Globus pallidus (tissue), 1 donor: ENCODE data around the gene SMIM22.
A peak's percentile ranks its signal among the peaks of the same experiment; 100 is the strongest.

Experiments used
- DNase-seq: peaks from one replicate; pipeline ENCODE4 v3.0.0-alpha.2; 2015; ENCODE audit warnings: low spot score

SMIM22 gene, protein sequence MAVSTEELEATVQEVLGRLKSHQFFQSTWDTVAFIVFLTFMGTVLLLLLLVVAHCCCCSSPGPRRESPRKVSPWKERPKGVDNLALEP

DNA sequence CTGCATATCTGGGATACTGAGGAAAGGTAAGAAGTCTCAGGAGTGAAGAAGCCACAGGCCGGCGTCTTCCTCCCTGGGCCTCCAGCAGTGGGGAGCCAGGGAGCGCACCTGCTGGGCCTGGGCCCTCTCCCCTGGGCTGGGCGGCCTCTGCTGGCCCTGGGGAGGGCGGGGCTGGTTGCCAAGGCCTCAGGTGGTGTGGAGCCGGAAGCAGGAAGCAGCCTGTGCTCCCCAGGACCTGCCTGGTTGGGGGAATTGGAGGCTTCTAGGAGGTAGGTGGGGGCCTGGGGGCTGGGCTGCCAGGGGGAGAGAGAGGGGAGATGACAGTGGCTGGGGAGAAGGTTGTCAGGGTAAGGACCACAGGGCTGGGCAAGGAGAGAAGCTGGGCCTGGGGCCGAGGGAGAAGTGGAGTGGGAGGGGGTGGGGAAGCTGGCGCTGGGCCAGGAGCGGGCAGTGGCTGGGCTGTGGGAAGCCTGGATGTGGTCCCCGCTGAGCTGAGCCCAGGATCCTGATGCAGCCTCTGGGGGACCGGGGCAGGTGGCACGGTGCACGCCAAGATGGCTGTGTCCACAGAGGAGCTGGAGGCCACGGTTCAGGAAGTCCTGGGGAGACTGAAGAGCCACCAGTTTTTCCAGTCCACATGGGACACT is at the start of gene SMIM22:
TSS of gene SMIM22 (plus strand) at position 189 of the 647 bp plus-strand sequence. CDS start at position 555, 366 bp downstream.
- no peak for DNase-seq

DNA sequence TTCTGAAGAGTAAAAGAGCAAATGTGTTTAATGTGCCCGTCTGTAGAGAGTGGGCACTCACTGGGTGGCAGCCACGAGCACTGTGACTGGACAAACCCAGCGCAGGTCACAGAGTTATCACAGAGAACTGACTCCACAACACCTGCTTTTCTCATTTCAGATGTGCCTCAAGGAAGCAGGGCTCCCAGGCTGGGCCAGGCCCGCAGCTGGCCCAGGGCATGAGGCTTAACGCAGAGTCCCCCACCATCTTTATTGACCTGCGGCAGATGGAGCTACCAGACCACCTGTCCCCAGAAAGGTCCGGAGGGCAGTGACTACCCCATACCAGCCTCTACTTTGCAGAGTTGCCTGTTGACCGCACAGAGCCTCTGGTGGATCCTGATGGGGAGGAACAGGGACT is 49.0 kb upstream of the SMIM22 start:
- no peak for DNase-seq

DNA sequence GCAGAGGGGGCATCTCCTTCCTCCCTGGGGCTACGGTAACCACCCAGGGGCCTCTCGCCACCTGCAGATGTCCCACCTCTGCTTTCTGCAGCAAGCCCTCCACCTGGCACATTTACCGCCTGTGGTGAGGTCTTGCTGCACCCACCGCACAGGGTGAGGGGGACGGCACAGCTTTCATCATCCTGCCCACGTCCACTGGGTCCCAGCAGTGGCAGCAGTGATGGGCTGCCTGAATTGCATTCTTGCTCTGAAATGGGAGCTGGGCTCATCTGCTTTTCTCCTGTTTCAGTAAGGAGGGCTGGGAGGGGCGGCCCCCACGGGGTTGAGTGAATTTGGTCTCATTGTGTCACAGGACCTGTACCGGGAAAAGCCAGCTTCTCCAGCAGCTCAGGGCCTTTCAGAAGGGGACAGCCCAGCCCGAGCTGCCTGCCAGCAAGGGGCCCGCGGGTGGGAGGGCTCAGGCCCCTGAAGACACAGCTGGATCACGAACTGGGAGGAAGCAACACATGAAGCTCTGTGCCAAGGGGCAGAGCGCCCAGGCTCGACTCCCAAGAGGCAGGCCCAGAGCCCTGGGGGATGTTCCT is 48.1 kb upstream of the SMIM22 start:
- DNase-seq, result no peak

DNA sequence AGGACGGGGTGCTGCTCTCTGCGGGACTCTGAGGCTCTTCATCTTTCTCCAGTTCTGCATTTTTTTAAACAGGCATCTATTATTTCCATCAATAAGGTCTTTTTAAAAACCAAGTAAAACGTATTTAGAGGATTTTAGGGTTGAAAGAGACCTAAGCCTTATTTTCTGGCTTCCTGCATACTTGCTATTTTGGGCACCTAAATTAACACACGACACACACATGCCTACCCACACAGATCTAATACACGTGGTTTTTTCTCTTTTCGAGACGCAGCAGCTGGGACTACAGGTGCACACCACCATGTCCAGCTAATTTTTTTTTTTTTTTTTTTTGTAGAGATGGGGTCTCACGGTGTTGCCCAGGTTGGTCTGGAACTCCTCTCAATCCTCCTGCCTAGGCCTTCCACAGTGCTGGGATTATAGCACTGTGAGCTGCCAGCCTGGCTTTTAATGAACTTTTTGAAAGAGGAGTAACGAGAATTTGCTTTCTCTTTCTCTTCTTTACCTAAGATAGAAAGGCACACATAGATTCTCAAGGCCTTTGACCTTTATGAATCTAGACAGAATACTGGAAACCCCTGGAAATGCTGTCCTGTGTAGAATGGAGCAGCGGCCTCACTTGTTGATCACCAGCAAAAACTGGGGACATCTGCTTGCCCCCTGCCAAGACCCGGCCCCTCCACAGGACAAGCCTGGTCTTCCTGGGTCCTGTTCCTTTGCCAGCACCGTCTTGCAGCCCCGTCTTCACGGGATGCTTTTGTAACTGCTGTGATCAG is 47.1 kb upstream of the SMIM22 start:
- DNase-seq, result no peak

DNA sequence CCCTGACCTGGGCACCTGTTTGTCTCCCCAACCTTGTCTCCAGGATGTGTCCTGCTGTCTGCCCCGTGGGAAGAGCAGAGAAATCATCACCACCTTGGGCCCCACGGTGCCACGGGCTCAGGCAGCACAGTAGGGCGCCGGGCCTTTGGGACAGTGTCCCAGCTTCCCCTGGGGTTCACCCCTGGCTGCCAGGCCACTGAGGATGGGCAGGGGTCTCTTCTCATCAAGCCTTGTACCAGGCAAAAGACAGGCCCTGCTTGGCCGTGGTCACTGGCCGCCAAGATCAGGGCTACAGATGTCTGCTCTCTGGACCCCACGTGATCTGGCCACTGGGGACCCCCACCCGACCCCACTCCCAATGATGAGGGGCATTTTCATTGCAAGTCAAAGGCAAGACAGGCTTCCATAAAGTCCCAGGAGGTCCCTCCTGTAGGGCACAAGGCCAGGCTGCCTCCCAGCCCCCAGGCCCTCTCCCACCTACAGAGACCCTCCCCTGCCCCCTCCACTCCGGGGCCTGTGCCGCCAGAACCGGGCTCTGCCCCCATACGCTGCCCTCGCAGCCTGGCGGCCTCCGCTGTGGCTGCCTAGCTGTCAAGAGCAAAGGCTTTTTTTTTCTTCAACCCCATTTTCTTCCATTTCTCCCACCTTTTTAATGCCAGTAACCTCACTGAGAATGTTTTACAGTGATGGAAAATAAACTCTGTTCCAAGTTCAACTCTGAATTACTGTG is 46.3 kb upstream of the SMIM22 start:
- DNase-seq, result no peak

DNA sequence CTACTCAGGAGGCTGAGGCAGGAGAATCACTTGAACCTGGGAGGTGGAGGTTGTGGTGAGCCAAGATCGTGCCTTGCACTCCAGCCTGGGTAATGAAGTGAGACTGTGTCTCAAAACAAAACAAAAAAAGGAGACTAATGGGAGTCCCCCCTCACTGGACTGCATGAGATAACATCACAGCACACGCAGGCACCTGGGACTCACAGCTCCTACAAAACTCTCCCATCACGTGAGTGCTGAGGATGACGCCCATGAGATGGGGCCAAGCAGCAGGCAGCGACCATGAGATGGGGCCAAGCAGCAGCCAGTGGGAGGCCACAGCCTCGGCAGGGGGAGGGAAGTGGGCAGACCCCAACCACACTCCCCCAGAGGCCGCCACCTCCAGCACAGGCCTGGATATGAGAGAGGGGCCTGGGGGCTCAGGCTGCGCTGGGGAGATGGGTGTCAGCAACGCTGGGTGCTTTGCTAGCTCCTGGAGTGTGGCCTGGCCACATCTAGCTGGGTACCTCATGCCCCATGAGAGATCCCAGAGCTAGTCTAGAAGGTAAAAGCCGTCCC is 45.4 kb upstream of the SMIM22 start:
- DNase-seq, result no peak

DNA sequence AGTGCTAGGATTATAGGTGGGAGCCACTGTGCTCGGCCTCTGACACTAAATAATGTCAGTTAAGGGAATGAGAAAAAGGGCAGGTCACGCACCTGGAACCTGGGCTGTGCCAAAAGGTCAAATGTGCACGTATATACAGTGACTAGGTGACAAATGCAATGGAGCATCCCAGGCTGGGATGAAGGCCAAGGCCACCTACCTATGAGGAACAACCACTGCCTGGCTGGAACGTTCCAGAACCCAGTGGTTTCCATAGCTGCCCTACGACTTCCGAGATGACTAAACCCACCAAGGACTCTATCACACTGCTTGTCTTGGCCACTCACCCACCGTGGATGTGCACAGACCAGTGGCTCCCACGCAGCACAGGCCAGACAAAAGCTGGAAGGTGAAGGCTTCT is 44.3 kb upstream of the SMIM22 start:
- no peak for DNase-seq

DNA sequence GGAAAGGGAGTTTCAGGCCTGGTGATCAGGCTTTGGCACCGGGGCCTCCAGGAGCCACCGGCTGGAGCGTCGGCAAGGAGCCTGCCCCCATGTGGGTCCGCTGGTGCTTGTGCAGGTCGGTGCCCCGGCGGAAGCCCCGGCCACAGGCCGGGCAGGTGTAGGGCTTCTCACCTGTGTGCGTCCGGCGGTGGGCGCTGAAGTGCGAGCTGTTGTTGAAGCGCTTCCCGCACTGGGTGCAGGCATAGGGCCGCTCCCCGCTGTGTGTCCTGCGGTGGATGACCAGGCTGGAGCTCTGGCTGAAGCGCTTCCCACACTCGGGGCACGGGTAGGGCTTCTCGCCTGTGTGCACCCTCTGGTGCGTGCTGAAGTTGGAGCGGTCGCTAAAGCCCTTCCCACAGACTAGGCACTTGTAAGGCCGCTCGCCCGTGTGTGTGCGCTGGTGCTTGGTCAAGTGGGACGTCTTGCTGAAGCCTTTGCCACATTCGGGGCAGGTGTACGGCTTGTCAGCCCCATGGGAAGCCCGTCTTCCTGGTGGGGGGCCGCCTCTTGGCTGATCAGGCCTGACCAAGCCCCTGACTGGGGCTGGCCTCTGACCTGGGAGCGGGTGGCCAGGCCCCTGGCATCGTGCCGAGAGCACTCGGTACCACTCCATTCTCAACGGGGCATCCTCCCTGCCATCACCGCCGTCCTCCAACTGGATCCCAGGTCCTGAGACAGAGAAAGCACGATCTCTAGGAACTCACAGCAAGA is 42.6 kb upstream of the SMIM22 start:
- DNase-seq, result no peak

DNA sequence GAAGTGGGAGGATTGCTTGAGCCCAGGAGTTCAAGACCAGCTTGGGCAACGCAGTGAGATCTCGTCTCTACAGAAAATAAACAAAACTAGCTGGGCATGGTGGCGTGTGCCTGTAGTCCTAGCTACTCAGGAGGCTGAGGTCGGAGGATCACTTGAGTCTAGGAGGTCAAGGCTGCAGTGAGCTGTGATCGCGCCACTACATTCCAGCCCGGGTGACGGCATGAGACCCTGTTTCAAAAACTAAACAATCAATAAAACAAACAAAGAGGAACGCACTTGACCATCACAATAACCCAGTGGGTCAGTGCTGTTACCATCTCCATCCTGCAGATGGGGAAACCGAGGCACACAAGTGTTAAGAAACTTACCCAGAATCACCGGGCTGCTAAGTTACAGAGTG is 41.9 kb upstream of the SMIM22 start:
- DNase-seq, result no peak

DNA sequence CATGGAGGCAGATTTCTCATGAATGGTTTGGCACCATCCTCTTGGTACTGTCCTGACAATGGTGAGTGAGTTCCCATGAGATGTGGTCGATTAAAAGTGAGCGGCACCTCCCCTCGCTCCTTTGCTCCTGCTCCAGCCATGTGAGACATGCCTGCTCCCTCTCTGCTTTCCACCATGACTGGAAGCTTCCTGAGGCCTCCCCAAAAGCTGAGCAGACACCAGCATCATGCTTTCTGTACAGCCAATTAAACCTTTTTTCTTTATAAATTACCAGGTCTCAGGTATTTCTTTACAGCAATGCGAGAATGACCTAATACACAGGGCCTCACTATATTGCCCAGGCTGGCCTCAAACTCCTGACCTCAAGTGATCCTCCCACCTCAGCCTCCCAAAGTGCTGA is 40.3 kb upstream of the SMIM22 start:
- DNase-seq, result no peak

DNA sequence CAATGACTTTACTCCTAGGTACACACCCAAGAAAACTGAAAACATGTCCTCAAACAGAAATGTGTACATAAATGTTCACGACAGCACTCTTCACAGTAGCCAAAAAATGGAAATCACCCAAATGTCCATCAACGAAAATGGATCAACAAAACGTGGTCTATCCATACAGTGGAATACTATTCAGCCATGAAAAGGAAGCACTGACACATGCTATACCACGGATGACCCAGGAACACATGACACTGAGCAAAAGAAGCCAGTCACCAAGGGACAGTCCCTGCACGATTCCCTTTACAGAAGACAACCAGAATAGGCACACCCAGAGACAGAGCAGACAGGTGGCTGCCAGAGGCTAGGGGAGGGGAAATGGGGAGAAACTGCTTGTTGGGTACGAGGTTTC is 39.5 kb upstream of the SMIM22 start:
- DNase-seq, result no peak

DNA sequence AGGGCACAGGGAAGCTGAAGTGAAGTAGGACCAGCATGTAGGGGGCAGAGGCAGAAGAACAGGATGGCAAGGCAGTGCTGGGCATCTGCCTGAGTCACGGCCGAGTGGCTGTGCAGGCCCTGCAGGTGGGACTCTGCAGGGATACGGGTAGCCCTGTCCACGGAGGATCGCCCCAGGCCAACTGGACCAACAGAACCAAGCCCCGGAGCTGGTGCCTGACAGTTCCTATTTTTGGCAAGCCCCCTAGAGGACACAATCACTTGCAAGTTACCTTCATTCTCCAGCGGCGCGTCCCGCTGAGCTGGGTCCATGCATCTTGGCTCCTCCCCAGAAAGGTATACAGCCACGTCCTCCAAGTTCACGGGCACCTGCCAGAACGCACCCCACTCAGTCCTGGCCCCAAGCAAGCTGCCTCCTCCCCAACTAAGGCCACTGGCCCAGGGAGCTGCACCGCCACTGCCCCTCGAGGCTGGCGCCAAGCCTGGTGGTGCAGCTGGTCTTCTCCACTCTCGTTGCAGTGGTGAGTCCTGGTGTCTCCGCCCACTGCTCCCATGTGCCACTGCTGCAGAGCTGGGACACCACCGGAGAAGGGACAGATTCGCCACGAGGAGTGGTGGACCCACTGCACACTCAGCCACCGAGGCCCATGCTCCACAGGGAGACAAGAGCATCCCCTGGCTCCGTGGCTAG is 34.8 kb upstream of the SMIM22 start:
- no peak for DNase-seq

DNA sequence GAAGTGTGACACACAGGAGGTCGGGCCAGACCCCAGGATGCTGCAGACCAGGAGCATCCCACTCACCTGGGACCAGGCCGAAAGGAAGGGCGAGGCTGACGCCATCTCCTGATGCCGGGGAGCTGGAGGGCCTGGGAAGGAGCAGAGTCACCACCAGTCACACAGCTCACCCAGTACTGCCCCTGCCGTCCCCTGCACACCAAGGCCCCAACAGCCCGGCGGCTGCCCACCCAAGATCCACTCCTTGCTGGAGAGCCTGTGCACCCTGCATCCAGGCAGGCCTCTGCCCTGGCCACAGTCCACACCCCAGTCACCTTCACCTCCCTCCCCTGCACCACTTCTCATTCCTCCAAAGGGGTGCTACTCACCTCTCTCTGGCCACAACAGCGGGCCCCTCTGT is 33.0 kb upstream of the SMIM22 start:
- no peak for DNase-seq

DNA sequence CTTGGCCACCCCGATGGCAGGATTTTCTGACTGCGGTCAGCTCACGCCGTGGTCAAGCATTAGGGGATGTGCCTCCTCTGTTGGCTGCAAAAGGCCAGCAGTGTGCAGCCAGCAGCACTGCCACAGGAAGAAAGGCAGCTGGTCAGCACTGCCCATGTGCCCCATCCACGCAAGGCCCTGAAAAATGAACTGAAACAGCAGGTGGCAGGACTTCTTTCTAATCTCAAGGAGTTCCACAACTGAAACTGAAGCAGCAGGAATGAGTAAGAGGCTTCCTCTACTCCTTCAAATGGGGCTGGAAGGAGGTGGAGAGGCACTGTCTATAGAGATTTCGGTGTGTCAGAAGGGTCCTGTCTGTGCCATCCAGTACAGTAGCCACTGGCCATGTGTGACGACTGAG is 31.4 kb upstream of the SMIM22 start:
- DNase-seq, result no peak

DNA sequence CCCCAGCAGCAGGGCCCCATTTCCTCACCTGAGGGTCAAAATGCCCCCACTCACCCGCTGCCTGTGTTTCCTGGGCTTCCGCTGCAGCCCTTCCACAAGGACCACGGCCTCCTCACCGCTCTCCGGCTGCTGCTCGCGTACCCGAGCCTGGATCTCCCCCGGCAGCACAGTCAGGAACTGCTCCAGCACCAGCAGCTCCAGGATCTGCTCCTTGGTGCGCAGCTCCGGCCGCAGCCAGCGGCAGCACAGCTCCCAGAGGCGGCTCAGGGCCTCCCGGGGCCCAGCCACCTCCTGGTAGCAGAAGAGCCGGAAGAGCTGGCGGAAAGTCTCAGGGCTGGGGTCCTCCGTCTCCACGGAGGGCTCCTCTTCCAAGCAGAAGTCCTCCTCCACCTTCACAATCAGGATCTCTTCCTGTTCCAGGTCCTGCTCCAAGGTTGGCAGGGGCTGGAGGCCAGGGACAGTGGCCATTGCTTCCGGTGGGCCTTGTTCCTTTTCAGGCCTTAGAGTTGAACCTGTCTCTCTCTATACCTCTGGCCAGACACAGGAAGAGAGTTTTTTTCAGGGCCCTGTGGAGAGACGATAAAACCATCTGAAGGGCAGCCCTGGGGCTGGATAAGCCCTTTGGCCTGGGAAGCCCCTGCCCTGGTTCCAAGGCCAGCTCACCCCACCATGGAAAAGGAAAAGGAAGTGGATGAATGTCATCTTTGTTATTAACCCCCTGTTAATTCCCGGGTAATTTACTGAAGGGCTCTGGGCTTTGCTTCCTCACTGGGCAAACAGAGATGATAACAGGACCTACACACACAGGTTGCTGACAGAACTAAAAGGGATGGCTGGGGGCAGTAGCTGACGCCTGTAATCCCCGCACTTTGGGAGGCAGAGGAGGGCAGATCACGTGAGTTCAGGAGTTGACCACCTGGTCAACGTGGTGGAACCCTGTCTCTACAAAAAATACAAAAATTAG is 29.4 kb upstream of the SMIM22 start:
- DNase-seq, result no peak

DNA sequence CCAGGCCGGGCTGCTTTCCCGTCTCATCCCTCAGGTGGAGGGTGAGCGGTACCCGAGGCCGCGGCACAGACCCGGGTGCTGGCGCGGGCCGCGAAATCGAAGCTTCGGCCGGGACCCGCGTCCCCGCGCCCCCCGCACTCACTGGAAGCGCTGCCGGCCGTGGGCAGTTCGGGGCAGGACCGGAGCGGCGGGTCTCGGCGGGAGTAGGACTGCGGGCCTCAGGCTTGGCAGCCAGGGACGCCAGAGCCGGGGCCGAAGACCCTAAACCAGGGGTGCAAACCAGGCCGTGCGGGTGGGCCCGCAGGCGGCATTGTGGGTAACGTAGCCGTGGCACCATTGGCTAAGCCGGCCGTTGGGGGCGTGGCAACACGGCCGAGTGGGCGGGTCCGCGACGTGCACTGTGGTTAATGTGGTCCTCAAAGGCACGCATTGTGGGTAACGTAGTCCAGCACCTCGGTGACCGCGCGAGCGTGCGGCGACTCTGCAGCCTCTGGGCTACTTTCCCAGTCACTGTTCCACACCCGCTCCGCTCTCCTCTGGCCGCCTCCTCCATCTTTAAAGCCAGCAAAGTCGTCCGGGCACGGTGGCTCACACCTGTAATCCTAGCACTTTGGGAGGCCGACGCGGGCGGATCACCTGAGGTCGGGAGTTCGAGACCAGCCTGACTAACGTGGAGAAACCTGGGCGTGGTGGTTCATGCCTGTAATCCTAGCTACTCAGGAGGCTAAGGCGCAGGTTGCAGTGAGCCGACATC is 28.1 kb upstream of the SMIM22 start, which contains the start of gene ZNF500:
TSS of gene ZNF500 (minus strand) at position 288 of the 754 bp plus-strand sequence. CDS start 1,184 bp downstream, outside the sequence.
- peak; percentile 95 for DNase-seq

DNA sequence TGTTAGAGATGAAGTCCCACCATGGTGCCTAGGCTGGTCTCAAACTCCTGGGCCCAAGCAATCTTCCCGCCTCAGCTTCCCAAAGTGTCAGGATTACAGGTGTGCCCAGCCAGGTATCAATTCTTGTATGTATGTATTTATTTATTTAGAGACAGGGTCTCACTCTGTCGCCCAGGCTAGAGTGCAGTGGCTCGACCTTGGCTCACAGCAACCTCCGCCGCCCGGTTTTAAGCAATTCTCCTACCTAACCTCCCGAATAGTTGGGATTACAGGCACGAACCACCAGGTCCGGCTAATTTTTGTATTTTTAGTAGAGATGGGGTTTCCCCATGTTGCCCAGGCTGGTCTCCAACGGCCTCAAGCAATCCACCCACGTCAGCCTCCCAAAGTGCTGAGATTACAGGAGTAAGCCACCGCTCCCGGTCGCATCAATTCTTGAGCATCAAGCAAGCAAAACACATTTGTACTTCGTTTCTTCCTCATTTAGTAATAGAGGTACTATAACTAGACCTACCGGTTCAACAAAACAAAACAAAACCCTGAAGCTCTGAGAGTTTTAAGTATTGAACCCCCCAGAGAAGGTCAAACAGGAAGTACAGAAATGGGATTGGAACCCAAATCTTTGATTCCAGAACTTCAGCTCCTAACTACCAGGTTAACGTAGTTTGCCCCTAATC is 27.2 kb upstream of the SMIM22 start:
- peak; percentile 25 for DNase-seq
